GM21447 (cell line): ENCODE results near the gene ZSWIM4.
"Not testable (repeated sequence)": the region's sequence is repeated elsewhere in the genome, so short reads cannot be mapped to it uniquely, and the experiment has no call there.

Experiments used
- ATAC-seq: cut with Tn5 transposase; IDR thresholded peaks from one replicate; pipeline ENCODE4 v1.9.1; 2021; ENCODE audit not compliant: unreplicated experiment

The ZSWIM4 gene

DNA sequence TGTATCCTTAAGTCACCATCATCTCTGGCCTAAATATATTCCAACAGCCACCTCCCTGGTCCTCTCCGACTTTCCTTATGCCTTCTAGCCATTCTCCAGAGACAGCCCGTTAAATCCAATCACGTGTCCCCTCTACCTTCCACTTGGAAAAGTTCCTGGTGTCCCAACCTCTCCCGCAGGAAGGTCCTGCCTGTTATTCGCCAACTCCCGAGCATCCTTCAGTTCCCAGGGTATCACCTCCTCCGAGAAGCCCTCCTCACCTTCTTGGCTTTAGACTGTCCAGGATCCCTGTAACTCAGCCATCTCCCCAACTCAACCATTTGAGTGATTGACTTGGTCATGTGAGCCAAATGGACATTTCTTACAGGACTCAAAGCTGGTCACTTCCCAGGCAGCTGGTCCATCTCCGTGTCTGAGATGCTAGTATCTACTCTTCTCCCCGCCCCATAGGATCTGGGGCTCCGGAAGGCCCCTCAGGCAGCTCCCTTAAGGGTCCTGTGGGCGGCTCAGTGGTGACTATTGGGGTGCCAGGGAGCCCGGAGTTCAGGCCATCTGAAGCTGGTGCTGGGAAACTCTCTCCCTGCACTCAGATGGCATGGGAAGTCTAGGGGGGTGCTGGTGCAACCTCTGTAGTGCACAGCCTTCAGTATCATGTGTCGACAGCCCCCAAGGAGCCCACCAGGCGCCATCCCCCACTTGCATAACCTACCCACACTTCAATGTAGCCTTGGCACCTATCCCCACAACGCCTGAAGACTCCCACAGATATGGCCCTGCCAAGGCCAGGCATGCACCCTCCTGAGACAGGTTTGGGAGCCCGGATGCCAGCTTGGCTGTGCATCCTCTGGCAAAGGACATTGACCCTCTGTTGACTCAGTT, 53.8 kb downstream of the ZSWIM4 start:
- no peak for ATAC-seq

DNA sequence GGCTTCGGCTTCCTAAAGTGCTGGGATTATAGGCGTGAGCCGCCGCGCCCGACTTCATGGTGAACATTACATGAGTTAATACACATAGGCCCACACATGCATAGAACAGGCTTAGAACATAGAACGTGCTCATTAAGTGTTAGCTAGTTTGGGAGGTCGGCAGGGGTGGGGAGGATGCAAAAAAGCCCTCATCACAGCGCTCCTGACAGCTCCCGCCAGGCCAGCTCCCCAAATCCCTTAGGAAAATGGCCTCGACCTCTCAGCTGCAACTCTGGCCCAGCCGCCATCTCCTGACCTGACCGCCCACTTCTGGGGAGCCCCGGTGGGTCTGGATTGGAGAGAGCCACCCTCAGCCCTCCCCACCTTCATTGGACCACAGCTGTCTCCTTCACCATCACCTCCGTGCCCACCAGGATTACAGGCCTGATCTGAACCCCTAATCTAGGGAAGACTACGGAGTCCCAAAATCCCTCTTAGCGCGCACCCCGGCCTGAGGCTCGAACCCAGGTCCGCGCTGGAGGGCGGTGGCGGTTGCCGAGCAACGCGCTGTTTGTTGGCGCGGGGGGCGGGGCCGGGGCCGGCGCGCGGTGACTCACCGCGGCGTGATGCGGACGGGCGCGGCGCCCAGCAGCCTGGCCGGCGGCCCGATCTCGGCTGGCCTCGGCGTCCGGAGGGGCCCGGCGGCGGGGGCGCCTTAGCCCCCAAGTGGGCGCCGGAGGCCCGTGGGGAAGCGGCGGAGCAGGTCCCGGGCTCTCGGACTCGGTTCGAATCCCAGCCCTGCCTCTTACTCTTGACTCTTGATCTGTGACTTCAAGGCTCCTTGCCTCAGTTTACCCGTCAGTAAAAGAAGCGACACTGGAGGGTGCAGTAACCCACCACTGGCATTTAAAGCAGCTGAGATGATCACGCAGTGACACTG, 55.0 kb downstream of the ZSWIM4 start:
- no peak for ATAC-seq

DNA sequence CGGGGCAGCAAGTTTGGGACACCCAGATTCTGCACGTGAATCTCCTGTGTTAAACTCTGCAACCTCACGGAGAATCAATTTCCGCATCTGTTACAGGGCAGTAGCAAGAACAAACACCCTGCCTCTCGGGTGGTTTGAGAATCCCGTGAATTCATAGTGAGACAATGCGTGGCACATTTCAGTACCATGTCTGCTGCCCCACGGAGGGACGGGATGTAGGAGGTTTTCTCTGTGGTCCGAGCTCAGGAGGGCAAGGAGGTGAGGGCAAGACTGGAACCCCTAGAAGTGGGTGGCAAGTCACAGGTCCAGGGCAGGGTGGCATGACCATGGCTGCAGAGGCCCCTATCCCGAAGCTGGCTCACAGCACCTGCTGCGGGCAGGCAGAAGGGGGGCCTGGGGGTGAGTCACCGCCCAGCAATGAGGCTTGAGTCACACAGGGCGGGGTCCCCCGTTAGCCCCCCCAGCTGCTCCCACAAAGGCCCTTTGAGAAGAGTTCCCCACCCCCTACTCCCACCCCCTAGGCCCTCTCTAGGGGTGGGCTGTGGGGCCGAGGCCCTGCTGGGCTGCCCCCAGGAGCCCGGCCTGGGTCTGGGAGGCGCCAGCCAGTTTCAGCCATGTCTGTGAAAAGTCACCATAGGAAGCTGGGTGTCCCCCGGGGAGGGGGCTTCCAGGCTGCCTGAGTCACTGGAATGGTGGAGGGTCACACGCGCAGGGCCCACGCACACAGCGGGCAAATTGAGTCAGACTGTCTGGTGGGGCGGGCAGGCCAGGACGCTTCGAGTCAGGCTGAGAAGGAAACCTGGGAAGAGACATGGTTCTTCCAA, 55.9 kb downstream of the ZSWIM4 start:
- ATAC-seq, result no peak

DNA sequence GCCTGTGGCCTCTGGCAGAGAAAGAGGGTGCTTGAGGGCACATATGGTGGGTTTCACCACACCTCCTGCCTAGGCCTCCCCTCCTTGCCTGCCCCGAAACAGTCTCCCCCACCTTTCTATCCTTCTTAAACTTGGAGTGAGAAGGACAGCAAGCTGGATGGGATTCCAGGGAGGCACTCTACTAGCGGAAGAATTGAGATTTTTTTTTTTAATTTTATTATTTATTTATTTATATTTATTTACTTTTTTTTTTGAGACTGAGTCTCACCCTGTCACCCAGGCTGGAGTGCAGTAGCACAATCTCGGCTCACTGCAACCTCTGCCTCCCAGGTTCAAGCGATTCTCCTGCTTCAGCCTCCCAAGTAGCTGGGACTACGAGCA, 56.5 kb downstream of the ZSWIM4 start:
- not testable (repeated sequence) for ATAC-seq

DNA sequence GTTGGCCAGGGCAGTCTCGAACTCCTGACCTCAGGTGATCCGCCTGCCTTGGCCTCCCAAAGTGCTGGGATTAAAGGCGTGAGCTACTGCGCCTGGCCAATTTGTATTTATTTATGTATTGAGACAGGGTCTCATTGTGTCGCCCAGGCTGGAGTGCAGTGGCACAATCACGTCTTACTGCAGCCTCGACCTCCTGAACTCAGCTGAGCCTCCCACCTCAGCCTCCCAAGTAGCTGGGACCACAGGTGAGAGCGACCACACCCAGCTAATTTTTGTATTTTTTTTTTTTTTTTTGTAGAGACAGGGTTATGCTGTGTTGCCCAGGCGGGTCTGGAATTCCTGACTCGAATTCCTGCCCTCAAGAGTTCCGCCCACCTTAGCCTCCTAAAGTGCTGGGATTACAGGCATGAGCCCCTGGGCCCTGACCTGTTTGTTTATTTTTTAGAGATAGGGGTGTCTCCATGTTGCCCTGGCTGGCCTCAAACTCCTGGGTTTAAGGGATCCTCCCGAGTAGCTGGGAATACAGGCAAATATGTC, 57.0 kb downstream of the ZSWIM4 start:
- ATAC-seq, result not testable (repeated sequence)

DNA sequence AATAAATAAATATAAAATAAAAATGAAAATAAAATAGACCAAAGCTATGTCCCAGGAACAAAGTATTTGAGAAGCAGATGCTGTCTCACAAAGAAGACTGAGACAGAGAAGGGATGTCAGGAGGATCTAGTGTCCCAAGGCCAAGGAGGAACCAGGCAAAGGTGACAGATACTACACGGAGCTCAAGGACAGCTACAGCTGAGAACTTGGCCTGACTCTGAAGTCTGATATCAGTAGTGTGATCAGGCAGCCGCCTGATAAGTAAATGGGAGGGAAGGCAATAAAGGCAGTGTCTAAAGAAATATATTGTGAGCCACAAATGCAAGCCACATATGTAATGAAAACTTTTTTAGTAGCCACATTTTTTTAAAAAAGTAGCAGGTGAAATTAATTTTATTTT, 61.3 kb downstream of the ZSWIM4 start:
- no peak for ATAC-seq

DNA sequence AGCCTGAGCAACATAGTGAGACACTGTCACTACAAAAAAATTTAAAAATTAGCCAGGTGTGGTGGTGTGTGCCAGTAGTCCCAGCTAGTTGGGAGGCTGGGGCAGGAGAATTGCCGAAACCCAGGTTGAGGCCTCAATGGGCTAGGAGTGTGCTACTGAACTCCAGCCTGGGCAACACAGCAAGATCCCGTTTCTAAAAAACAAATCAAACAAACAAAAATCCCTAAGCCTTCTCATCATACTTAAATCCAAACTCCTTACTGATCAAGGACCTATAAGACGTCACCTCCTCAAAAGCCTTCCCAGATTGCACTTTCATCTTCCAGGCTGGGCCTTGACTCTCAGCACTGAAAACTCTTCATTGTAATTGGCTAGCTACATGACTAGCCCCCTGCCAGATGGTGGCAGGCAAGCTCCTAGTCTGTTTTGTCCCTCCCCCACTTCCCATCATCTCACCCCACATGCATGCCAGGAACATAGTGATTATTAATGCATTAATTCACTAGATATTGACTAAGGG, 64.2 kb downstream of the ZSWIM4 start:
- no peak for ATAC-seq

DNA sequence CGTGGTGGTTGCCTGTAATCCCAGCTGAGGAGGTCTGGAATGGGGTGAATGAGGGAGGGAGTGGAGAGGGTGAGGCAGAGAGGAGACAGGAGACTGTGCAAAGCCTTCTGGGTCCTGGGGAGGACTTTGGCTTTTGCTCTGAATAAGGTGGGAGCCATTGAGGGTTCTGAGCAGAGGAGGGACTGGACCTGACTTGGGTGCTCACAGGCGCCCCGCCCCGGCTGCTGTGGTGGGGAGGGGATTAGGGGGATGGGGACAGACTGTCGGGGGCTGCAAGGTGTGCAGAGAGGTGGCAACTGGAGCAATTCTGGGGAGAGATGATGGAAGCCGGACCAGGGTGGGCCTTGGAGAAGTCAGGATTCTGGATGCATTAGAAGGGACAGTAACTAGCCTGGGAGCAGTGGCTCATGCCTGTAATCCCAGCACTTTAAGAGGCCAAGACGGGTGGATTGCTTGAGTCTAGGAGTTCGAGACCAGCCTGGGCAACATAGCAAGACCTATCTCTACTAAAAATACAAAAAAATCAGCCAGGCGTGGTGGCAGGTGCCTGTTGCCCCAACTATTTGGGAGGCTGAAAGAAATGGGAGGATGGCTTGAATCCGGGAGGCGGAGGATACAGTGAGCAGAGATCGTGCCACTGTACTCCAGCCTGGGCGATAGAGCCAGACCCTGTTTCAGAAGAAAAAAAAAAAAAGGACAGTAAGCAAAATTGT, 65.6 kb downstream of the ZSWIM4 start:
- no peak for ATAC-seq

DNA sequence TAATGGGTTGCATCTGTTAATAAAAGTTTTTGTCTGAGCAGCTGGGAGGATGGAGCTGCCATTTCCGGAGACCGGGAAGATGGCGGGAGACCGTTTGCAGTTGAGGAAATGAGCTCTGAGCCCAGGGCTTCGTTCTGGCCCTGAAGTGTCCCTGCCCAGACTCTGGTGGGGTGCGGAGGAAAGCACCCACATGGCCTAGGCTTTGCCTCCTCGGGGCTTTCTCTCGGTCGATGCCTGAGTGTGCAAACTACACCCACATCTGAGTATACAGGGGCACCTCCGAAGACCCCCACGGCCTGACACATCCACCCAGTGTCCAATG, 66.1 kb downstream of the ZSWIM4 start:
- peak; percentile 7 for ATAC-seq

DNA sequence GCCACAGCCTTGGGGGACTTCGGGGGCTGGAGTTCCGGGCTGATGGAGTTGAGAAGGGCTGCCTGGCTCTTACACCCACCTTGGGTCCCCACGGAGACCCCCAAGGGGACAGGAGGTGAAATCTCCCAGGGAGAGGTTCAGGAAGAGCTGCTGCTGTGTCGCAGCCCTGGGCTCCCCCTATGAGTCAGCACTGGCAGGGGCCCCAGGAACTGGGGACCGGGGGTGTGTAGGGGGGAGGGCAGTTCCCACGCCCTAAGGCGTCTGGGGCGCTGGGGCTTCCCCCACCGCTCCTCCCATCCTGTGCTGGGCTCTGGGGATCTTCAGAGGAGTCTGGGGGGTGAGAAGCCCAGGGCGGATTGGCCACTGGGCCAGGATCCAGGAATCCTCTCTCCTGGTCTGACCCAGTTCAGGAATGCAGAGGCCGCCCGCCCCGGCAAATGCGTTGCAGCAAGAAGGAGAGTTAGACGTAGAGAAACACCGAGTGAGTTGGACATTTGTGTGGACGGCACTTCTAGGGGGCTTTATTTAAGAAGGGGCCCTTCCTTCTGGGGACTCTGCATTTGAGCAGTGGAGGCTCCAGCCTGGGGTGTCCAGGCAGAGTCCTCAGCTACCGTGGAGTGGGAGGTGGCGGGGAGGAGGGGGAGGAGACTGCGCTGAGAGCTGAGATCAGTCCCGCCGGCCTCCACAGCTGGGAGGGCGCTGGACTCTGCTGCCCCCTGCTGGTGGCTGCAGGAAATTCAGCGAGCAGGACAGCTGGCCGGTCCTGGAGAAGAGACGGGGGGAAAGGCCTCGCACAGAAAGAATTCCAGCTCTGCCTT, 66.7 kb downstream of the ZSWIM4 start:
- ATAC-seq, result peak; percentile 49

DNA sequence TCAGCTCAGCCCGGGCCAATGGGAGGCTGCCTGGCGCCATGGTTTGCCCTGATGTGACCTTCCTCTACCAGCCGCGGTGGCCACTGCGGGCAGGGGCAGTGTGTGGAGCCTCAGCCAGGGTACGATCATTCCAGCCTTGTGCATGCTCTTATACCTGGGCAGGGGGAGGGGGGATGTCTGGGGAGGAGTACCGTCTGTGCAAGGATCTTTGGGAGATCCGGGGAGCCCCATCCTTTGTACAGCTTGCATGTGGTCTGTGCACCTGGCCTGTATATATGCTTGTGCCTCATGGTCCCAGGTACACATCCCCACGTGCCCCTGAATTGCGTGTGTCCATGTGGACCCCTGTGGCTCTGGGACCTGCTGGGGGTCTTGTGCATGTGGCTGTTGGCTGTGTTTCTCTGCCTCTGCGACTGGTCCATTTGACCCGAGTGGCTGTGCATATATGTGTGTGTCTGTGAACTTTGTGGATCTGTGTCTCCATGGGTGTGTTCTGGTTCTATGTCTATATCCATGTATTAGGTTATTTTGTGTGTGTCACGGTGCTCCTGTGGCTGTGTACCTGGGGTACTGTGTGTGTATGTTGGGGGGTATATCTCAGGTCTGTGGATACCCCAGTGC, 68.9 kb downstream of the ZSWIM4 start:
- ATAC-seq, result no peak

DNA sequence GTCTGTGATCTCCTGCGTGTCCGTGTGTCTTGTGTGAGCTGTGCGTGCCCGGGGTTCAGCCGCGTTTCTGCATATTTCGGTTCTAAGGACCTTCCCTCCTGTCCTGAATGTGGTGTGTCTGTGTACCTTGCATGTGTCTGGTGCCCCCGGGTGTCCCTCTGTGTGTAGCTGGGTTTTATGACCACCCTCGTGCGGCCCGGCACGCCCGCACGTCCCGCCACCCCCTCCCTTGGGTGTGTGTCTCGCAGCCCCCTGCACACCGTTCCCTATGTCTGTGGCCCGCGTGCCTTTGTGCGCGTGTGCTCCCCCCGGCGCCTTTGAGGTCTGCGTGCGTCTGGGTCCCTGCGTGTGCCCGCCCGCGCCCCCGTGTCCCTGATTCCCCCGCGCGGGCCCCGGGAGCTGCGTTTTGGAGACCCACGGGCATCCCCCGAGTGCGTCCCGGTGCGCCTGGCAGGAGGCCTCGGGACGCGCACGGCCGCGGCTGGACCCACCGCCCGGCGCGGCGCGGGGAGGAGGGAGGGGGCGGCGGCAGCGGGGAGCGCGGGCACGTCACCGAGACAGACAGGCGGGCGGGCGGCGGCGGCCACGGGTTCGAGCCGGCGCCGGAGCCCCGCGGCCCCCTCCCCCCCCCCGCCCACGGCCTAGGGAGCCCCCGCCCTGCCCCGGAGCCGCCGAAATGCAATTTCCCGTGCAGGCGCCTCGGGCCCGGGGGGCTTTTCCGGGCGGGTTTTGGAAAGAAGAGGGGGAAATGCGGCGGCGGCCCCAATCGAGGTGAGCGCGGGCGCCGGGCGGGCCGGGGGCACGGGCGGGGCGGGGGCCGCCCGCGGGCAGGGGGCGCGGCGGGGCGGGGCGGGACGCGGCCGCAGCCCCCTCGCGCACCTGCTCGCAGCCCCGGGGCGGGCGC, 69.7 kb downstream of the ZSWIM4 start:
- ATAC-seq, result no peak

DNA sequence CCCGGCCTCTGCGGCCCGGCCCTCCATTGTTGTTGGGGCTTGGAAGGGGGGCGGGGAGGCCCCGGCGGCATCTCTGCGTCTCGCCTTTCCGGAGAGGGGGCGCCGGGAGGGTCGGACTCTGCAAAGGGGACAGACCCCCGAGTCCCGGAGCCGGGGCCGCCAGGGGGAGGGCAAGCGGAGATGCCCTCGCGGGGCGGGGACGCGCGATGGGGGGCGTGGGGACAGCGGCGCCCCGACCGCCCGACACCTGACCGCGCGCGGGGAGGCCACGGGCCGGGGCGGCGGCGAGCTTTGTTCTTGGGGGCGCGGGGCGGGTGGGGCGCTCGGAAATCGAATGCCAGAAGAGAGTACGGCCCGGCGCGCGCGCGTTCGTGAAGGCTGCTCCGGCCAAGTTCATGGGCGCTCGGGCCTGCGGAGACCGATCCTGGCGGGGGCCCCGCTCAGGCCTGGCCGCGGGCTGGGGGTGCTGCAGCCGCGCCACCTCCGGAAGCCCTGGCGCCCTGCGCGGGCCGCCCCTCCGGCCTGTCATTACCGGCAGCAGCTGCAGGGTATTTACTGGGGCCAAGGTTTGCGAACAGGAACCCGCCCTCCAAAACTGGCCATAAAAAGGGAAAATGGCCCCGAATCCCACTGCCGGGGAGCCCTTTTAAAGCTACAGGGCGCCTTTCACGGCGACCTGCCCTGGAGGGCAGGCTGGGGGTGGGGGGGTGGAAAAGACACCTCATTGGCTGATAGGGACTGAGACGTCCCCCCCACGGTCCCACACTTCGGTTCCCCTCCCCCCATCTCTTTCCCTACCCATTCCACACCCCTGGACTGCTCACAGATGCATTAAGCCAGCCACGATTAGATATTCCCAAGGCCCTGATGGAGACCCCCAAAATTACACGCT, 70.6 kb downstream of the ZSWIM4 start:
- no peak for ATAC-seq

DNA sequence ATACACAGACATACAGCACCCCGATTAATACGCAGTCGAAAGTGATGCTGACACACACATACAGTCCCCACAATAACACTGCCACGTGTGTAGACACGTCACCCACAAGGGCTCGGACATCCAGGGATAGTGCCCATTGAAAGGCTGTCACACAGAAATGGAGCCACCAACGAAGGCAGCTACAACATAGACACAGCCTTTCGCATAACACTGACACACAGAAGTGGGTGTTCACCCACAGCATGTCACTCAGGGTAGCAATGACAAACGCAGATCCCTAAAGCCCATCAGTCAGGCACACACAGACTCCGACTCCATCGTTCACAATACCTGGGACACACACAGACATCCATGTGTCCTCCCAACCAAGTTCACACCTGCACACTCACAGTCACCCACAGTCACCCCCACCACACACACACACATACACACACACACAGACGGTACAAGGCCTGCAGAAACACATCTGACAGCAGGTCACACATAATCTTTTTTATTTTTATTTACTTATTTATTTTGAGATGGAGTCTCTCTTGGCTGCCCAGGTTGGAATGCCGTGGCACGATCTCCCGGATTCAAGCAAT, 71.3 kb downstream of the ZSWIM4 start:
- no peak for ATAC-seq

DNA sequence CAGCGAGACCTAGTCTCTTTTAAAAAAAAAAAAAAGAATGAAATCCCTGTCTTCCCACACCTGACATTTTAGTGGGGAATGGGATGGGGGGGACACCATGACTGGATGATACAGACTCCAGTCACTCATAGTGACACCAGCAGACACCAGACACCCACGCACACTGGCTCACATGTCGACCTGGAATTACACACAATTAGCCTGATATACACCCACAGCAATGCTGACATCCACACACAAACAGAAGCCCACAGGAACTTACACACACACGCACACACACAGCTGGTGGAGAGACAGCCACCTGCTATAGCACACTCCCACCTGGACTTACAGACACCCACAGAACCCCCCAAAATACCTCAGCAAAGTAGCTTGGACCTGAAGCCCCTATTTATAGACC, 73.4 kb downstream of the ZSWIM4 start:
- no peak for ATAC-seq

DNA sequence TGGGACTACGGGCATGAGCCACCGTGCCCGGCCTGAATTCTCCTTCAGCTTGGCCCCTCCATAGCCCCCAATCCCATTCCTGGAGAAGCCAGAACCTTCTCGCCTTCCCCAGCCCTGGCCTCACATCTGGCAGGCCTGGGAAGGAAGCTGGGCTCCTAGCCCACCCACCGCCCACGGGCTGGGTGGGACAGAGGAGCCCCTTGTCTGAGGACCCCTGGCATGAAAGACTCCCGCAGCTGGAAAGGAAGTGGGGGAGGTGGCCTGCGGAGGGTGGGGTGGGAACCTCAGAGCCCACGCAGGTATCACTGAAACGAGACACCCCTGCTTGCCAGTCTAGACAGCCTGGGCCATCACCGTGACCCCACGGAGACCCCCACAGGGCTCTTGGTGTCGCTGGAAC, 74.0 kb downstream of the ZSWIM4 start:
- ATAC-seq, result no peak
